Large intestine (tissue), 3 donors: ENCODE results near the gene TMEM88. TPM values are rescaled to one million over a fixed set of nuclear protein-coding genes. Genes with fewer than 3 reads are reported as not detected.

ENCODE experiments used
- DNase-seq, 2 donors: peaks; one replicate each; pipeline versions ENCODE4 v3.0.0 to v3.0.0-alpha.2; 2013
- H3K27ac ChIP-seq: one replicate; pipeline ENCODE4 v1.5.1; 2013; ENCODE audit warnings: low read length
- H3K27me3 ChIP-seq: 2 replicates; pipeline ENCODE4 v1.6.1; 2013; ENCODE audit warnings: low read length; ENCODE audit not compliant: control insufficient read depth, insufficient read depth
- H3K36me3 ChIP-seq: 2 replicates; pipeline ENCODE4 v1.6.1; 2013; ENCODE audit warnings: low read length; ENCODE audit not compliant: control insufficient read depth, insufficient read depth
- H3K4me1 ChIP-seq: one replicate; pipeline ENCODE4 v1.6.1; 2013; ENCODE audit warnings: low read length; ENCODE audit not compliant: control insufficient read depth, insufficient read depth
- H3K4me3 ChIP-seq: one replicate; pipeline ENCODE4 v1.5.1; 2013; ENCODE audit warnings: low read length
- H3K9me3 ChIP-seq: one replicate; pipeline ENCODE4 v1.6.1; 2013; ENCODE audit warnings: mild to moderate bottlenecking, low read depth, low read length, moderate library complexity; ENCODE audit not compliant: control insufficient read depth
- WGBS: methylation state at CpG from one replicate; pipeline ENCODE4 v1.1.5; 2013; ENCODE audit warnings: low lambda C conversion rate; ENCODE audit not compliant: insufficient coverage; 5-methylcytosine and 5-hydroxymethylcytosine counted together
- polyA plus RNA-seq: library from polyadenylated mRNA; unstranded; fragments of 120-200 nt; gene quantifications from one replicate; pipeline ENCODE4 v1.2.1, GENCODE V29; 2013

The TMEM88 gene
- polyA plus RNA-seq, 1 donor = 10.4 TPM

DNA sequence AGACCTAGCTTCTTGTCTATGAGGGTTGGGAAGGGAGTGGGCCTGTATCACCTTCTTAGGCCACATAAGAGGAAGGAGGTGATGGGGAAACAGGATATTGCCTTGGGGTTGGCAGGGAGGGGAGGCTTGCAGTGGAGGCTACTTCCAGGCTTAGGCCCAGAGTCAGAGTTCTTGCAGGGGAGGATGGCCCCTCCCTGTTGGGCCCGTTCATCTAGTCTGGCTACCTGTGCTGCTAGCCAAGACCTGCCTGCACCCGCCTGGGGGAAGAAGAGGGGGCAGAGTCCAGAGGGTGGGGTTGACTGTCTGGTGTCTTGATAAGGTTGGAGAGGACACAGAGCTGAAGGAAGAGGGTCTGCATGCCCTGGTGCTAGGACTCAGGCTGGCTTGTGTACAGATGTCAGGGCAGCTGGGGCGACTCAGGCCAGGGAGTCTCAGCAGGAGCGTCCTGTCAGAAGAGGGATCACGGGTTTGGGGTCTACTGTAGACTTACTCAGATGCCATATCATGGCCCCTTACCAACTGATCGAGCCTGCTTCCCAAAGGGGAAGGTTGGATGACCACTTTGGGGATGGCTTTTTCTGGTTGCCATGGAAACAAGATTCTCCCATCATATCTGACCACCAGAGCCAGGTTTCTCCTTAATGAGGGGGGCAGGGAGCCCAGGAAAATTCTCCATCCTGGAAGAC, 15.5 kb upstream of the TMEM88 start:
- no CpG with 5 or more reads among the region's 6 CpGs for WGBS
- peaks cover 3% of the 10 kb centered on the region for H3K9me3 ChIP-seq
- H3K4me1 ChIP-seq = peaks cover 41% of the 10 kb centered on the region
- peak overlapping the region; percentile 57 for H3K27ac ChIP-seq
- no peaks in the 10 kb centered on the region for H3K27me3 ChIP-seq
- H3K36me3 ChIP-seq = peaks cover 4% of the 10 kb centered on the region
- peak overlapping the region; percentile 5 for H3K4me3 ChIP-seq
- peak; percentile 73 to 83 for DNase-seq

DNA sequence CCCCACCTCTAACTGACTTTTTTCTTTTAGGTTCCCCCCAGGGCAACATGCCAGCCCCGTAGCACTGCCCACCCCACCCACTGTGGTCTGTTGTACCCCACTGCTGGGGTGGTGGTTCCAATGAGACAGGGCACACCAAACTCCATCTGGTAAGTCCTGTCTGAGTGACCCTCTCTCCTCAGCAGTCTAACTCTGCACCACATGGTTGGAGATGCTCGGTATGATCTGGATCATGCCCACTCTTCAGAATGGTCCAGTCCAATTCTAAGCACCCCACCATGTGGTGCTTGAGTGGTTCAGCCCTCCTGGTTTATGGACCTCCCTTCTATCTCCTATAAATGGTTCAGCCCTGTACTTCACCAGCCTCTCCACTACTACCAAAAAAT, 15.0 kb upstream of the TMEM88 start:
- peak overlapping the region; percentile 57 for H3K27ac ChIP-seq
- H3K36me3 ChIP-seq = peaks cover 4% of the 10 kb centered on the region
- WGBS = no CpG with 5 or more reads among the region's 2 CpGs
- no peaks in the 10 kb centered on the region for H3K27me3 ChIP-seq
- DNase-seq = peak in 1 of 2 donors; percentile 48
- peaks cover 3% of the 10 kb centered on the region for H3K9me3 ChIP-seq
- no peak overlapping the region for H3K4me3 ChIP-seq
- peaks cover 37% of the 10 kb centered on the region for H3K4me1 ChIP-seq

DNA sequence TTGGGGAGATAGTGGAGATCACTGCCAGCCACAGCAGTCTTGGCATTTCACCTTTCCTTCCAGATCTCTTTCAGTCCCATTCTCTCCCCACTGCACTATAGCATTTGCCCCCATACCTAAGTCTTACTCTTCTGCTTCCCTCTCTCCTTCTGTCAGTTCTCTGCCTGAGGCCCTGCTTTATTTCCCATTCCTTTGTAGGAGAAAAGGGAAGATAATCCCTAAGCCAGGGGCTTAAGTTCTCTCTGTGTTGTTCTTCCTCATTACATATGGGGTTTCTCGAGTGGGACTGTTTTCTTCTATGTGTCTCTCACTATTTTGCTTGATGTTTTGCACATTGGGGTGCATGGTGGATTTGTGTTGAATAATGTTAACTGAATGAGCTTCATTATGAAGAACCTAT, 14.4 kb upstream of the TMEM88 start:
- no peak overlapping the region for H3K4me3 ChIP-seq
- no peak for DNase-seq
- peaks cover 42% of the 10 kb centered on the region for H3K4me1 ChIP-seq
- no CpG with 5 or more reads among the region's 1 CpG for WGBS
- peaks cover 3% of the 10 kb centered on the region for H3K9me3 ChIP-seq
- H3K27ac ChIP-seq = peak overlapping the region; percentile 98
- no peaks in the 10 kb centered on the region for H3K27me3 ChIP-seq
- peaks cover 9% of the 10 kb centered on the region for H3K36me3 ChIP-seq

DNA sequence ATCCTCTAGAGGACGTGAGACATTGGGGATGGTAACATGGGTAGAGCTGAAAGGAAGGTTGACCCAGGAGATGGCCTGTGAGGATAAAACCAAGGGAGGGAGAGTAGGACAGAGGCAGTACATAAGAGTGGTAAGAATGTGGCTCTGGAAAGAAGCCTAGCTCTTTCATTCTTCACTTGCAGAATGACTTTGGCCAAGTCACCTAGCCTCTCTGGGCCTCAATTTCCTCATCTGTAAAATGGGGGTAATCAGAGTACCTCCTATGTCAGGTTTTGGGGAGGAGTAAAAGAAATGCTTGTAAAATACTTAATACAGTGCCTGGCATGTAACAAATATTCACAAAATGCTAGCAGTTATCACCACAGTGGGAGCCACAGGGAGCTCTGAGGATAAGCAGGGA, 14.0 kb upstream of the TMEM88 start:
- H3K4me3 ChIP-seq = peak overlapping the region; percentile 91
- peaks cover 44% of the 10 kb centered on the region for H3K4me1 ChIP-seq
- DNase-seq = no peak
- peaks cover 13% of the 10 kb centered on the region for H3K36me3 ChIP-seq
- no peaks in the 10 kb centered on the region for H3K27me3 ChIP-seq
- peaks cover 3% of the 10 kb centered on the region for H3K9me3 ChIP-seq
- peak overlapping the region; percentile 98 for H3K27ac ChIP-seq
- no CpG with 5 or more reads among the region's 1 CpG for WGBS

DNA sequence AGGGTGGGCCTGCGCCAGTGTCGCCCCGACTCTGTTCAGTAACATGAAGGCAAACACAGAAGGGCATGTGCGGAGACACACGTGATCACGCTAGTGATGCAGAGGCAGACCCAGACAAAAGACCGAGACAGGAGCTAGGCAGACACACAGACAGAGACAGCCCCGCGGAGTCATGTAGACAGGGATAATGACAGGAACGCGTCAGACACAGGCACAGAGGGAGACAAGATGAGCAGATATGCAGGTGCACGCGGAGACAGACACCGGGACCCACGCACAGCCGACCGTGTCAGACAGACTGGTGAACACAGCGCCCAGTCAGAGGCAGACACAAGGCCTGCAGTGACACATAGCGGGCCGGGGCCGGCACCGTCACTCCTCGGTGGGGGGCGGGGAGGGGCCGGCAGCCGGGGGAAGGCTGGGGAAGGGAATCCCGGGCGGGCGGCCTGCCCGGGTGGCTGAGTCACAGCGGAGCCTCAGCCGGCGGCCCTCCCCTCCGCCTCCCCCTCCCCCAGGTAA, 13.4 kb upstream of the TMEM88 start:
- WGBS = 0% methylated on average over 4 of the region's 34 CpGs
- peak; percentile 54 to 86 for DNase-seq
- no peaks in the 10 kb centered on the region for H3K27me3 ChIP-seq
- peaks cover 18% of the 10 kb centered on the region for H3K36me3 ChIP-seq
- H3K27ac ChIP-seq = peak overlapping the region; percentile 98
- peak overlapping the region; percentile 91 for H3K4me3 ChIP-seq
- peaks cover 3% of the 10 kb centered on the region for H3K9me3 ChIP-seq
- H3K4me1 ChIP-seq = peaks cover 44% of the 10 kb centered on the region

DNA sequence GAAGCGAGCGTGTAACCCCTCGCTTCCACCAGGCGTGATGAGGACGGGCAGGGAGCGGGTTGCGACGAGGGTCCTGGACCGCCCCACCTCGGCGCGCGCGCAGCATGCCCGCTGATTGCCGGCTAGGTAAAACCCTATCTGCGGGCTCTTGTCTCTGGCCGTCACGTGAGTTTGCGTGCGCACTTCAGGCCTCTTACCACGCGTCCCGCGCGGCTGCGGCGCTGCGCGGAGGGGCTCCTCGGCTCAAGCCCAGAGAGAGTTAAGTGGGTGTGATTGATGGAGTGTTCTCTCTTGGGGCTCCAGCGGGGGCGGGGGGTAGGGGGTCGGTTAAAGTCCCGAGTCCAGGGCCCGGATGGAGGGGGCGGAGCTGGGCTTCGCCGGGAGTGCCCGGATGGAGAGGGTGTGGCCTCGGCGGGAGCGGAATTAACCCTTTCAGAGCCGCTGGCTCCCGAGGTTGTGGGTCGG, 12.9 kb upstream of the TMEM88 start:
- peak overlapping the region; percentile 91 for H3K4me3 ChIP-seq
- no peaks in the 10 kb centered on the region for H3K27me3 ChIP-seq
- peak; percentile 90 to 95 for DNase-seq
- peaks cover 22% of the 10 kb centered on the region for H3K36me3 ChIP-seq
- peaks cover 44% of the 10 kb centered on the region for H3K4me1 ChIP-seq
- peaks cover 3% of the 10 kb centered on the region for H3K9me3 ChIP-seq
- WGBS = no CpG with 5 or more reads among the region's 46 CpGs
- H3K27ac ChIP-seq = peak overlapping the region; percentile 98

DNA sequence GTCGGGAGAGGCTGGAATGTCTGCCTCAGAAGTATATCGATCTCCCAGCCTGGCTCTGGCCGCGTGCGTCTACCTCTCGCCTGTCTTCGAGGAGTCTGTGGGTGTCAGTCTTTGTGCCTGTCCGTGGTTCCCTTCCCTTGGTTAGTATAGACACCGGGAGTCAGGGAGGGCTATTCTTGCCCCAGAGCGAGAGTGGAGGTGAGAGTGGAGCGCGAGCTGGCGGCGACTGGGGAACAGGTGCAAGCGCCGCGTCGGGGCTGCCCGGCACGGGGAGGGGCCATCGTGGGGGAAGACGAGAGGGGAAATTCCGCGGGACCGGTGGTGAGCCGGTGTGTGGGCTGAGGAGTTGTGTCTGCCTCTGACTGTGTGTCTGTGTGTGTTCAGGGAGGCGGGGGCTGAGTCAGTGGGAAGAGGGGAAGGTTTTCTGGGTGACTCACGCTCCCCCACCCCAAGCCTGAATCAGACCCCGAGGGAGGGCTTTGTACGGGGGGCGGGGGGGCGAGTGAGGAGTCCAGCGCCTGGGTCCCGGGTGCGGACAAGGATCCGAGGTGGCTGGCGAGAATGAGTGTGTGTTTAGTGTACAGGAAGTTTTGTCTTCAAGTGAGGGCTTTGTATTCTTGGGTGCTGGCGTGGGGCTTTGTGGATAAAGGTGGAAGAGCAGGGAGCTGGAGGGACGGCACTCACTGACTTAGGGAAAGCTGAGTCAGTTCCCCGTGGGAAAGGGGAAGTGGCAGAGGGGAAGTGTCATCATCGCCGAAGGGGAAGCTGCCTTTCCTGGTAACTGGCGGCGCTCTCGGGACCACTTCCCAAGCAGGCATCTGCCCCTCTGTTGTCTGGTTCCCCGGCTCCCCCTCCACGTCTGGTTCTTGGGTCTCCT, 12.2 kb upstream of the TMEM88 start:
- Histone ChIP-seq H3K27ac (peak overlapping the region; percentile 98), H3K4me1 (peaks cover 38% of the 10 kb centered on the region), H3K27me3 (no peaks in the 10 kb centered on the region), H3K4me3 (peak overlapping the region; percentile 91), H3K9me3 (peaks cover 3% of the 10 kb centered on the region), H3K36me3 (peaks cover 28% of the 10 kb centered on the region)
- WGBS = no CpG with 5 or more reads among the region's 47 CpGs
- peak; percentile 72 to 79 for DNase-seq

DNA sequence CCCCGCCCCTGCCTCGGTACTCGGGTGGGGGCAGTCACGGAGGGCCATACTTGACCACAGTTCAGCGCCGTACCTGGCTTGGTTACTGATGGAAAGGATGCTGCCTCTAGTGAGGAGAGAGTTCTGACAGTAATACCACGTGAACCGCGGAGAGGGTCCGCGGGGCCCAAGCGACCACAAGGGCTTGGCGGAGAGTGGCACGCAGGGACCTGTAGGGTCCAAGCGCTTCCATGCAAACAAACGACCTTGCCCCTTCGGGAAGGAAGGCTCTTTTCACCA, 11.7 kb upstream of the TMEM88 start:
- Histone ChIP-seq H3K27ac (peak overlapping the region; percentile 98), H3K9me3 (peaks cover 3% of the 10 kb centered on the region), H3K4me3 (peak overlapping the region; percentile 91), H3K27me3 (no peaks in the 10 kb centered on the region), H3K4me1 (peaks cover 38% of the 10 kb centered on the region), H3K36me3 (peaks cover 33% of the 10 kb centered on the region)
- WGBS = no CpG with 5 or more reads among the region's 17 CpGs
- DNase-seq = no peak

DNA sequence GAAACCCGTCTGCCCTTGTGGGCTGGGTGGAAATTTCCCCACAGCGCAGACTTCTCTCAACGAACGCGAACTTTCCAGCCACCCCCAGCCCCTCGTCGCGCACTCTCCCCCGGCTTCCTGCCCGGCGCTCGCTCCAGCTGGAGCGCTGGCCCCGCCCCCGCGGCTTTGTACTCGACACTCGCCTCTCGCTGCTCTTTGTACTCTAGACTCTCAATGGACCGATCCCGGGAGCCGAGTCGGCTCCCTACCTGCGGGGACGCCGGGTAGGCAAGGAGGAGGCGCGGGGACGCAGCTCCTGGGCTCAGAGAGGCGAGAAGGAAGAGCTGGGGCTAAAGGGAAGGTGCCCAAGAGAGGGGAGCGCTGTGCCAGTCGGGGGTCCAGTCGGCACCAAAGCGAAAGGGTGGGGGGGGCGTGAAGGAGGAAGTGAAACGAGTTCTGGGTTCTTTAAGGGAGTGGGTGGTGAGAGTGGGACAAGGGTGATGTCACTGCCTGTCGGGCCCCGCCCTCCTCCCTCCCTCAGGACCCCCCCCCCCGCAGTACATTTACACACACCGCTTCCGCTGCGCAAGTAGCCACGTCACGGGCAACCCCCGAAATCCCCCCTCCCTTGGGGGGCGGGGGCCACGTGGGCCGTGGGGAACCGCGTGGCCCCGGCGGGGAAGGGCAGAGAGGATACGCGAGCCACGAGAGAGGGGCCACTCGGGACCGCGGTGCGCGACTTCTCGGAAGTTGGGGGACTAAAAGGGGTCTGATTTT, 11.2 kb upstream of the TMEM88 start:
- Histone ChIP-seq H3K4me3 (peak overlapping the region; percentile 91), H3K9me3 (peaks cover 3% of the 10 kb centered on the region), H3K4me1 (peaks cover 35% of the 10 kb centered on the region), H3K36me3 (peaks cover 38% of the 10 kb centered on the region), H3K27ac (peak overlapping the region; percentile 98), H3K27me3 (no peaks in the 10 kb centered on the region)
- WGBS = no CpG with 5 or more reads among the region's 61 CpGs
- DNase-seq = peak; percentile 90 to 96
